Fibroblast of skin of scalp (primary cell): ENCODE measurements around the gene PPP1R26.
"Not testable (repeated sequence)": the region's sequence is repeated elsewhere in the genome, so short reads cannot be mapped to it uniquely, and the experiment has no call there.

Experiments used
- DNase-seq: peaks from one replicate; pipeline ENCODE4 v3.0.0-alpha.2; 2013

Gene PPP1R26

GRCh38 chr9:135505406-135506187 lies 26.0 kb downstream of the PPP1R26 start:
- DNase-seq, result no peak

GRCh38 chr9:135506327-135507103 lies 26.9 kb downstream of the PPP1R26 start:
- no peak for DNase-seq

- no peak for DNase-seq
Measured at GRCh38 chr9:135507104-135508035, 27.8 kb downstream of the PPP1R26 start.

- DNase-seq, result no peak
Measured at GRCh38 chr9:135508211-135508820, 28.7 kb downstream of the PPP1R26 start.

GRCh38 chr9:135509458-135509857 lies 29.9 kb downstream of the PPP1R26 start:
- DNase-seq, result no peak

- no peak for DNase-seq
Measured at GRCh38 chr9:135512241-135512603, 32.6 kb downstream of the PPP1R26 start.

GRCh38 chr9:135512904-135513303 lies 33.3 kb downstream of the PPP1R26 start:
- no peak for DNase-seq

- DNase-seq, result no peak
Measured at GRCh38 chr9:135513351-135513846, 33.8 kb downstream of the PPP1R26 start.

GRCh38 chr9:135513906-135514305 lies 34.3 kb downstream of the PPP1R26 start:
- DNase-seq, result not testable (repeated sequence)

GRCh38 chr9:135514342-135515082 lies 34.9 kb downstream of the PPP1R26 start:
- no peak for DNase-seq

- DNase-seq, result no peak
Measured at GRCh38 chr9:135515083-135515951, 35.7 kb downstream of the PPP1R26 start.

GRCh38 chr9:135516132-135516860 lies 36.7 kb downstream of the PPP1R26 start:
- DNase-seq, result no peak

GRCh38 chr9:135517407-135517822 lies 37.8 kb downstream of the PPP1R26 start:
- DNase-seq, result no peak

- no peak for DNase-seq
Measured at GRCh38 chr9:135519179-135519971, 39.8 kb downstream of the PPP1R26 start.

GRCh38 chr9:135520916-135521607 lies 41.5 kb downstream of the PPP1R26 start, which contains the start of gene LCN1:
Gene LCN1 (plus strand): TSS chr9:135521440. CDS start chr9:135521498, 58 bp downstream.
- DNase-seq, result no peak

GRCh38 chr9:135521608-135522095 lies 42.1 kb downstream of the PPP1R26 start:
- no peak for DNase-seq

GRCh38 chr9:135522137-135522877 lies 42.7 kb downstream of the PPP1R26 start:
- DNase-seq, result no peak
